Stimulated activated naive CD8-positive, alpha-beta T cell treated with anti-CD3 and anti-CD28 coated beads, Interleukin-15, amount 100 ng/mL, for 72 hours (primary cell): ENCODE data around the gene DGKB.

Source experiments
- ATAC-seq: fragments of 150-1000 bp; cut with Tn5 transposase; 2 replicates; pipeline ENCODE4 v1.10.0; 2021; ENCODE audit warnings: mild to moderate bottlenecking, moderate library complexity
- DNase-seq, 2 donors: peaks; one replicate each; pipeline ENCODE4 v3.0.0; 2021 to 2022
- H3K27ac Mint-ChIP-seq, 2 donors: one replicate each; pipeline ENCODE4 v1.8.0; 2022; ENCODE audit warnings: mild to moderate bottlenecking in 2 of 2, mixed read lengths in 2 of 2, moderate library complexity in 2 of 2
- H3K27me3 Mint-ChIP-seq: one replicate; pipeline ENCODE4 v1.8.0; 2022; ENCODE audit warnings: mixed read lengths
- H3K4me1 Mint-ChIP-seq: one replicate; pipeline ENCODE4 v1.8.0; 2022; ENCODE audit warnings: mild to moderate bottlenecking, mixed read lengths
- H3K4me3 Mint-ChIP-seq, 2 donors: one replicate each; pipeline ENCODE4 v1.8.0; 2022; ENCODE audit warnings: mild to moderate bottlenecking in 2 of 2, mixed read lengths in 2 of 2, moderate library complexity in 1 of 2
- H3K9me3 Mint-ChIP-seq, 2 donors: one replicate each; pipeline ENCODE4 v1.8.0; 2022; ENCODE audit warnings: mixed read lengths in 2 of 2

DGKB gene

GRCh38 chr7:14425559-14425958, 477.0 kb downstream of the DGKB start:
- Mint-ChIP-seq H3K4me3 (no peak overlapping the region), H3K9me3 (peaks cover 9 to 15% of the 10 kb centered on the region in 2 donors), H3K27ac (no peak overlapping the region), H3K27me3 (no peaks in the 10 kb centered on the region), H3K4me1 (no peaks in the 10 kb centered on the region)
- ATAC-seq (no peak), DNase-seq (no peak)

DNA sequence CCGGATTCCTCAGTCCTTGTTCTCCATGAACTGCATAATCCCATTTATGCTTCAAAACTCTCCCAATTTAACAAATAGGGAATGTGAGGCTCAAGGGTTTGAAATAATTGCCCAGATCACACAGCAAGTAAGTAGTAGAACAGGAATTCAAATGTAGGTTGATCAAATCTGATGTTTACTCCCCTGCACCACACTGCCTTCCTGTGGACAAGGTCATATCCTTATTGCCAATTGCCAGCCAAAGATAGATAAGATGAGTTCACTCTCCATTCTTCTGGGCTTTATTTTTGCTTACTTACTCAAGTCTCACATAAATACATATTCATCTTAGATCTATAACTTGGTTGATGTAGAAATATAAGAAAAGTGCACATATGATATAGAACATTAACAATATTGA, 477.9 kb downstream of the DGKB start:
- peaks cover 9 to 15% of the 10 kb centered on the region in 2 donors for H3K9me3 Mint-ChIP-seq
- no peak for DNase-seq
- H3K27ac Mint-ChIP-seq: no peak overlapping the region

GRCh38 chr7:14420768-14421167, 481.8 kb downstream of the DGKB start:
- H3K4me1 Mint-ChIP-seq: no peaks in the 10 kb centered on the region
- no peak overlapping the region for H3K4me3 Mint-ChIP-seq
- DNase-seq: no peak

More for the DNA sequence above, 477.9 kb downstream of the DGKB start:
- Mint-ChIP-seq H3K27me3 (no peaks in the 10 kb centered on the region), H3K4me3 (no peak overlapping the region), H3K4me1 (no peaks in the 10 kb centered on the region)
- ATAC-seq: no peak

DNA sequence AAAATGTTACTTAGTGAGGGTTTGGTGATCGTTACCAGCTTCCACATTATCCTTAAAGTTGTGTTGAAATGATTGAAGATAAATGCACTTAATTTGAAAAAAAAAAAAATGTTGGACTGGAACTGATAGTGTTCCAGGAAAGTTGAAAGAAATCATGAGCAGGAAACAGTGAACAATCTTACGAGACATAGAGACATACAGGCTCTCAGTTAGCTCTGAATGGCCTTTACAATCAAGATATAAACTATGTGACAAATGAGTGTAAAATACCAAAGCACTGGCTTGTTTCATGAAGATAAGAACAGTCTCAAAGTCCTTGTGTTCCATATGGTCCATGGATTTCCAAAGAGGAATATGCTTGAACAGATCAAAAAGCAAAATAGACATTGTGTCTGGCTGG, 483.0 kb downstream of the DGKB start:
- no peak for ATAC-seq
- Mint-ChIP-seq H3K4me3 (no peak overlapping the region), H3K27me3 (no peaks in the 10 kb centered on the region), H3K27ac (no peak overlapping the region), H3K4me1 (no peaks in the 10 kb centered on the region), H3K9me3 (no peaks in the 10 kb centered on the region)
- no peak for DNase-seq

More at GRCh38 chr7:14420768-14421167, 481.8 kb downstream of the DGKB start:
- H3K27me3 Mint-ChIP-seq: no peaks in the 10 kb centered on the region
- H3K9me3 Mint-ChIP-seq: no peaks in the 10 kb centered on the region
- no peak overlapping the region for H3K27ac Mint-ChIP-seq
- ATAC-seq: no peak

- Mint-ChIP-seq H3K4me3 (no peak overlapping the region), H3K27ac (no peak overlapping the region), H3K27me3 (no peaks in the 10 kb centered on the region), H3K9me3 (no peaks in the 10 kb centered on the region), H3K4me1 (no peaks in the 10 kb centered on the region)
- ATAC-seq: no peak
- no peak for DNase-seq
Measured at GRCh38 chr7:14418633-14419032, 483.9 kb downstream of the DGKB start.

DNA sequence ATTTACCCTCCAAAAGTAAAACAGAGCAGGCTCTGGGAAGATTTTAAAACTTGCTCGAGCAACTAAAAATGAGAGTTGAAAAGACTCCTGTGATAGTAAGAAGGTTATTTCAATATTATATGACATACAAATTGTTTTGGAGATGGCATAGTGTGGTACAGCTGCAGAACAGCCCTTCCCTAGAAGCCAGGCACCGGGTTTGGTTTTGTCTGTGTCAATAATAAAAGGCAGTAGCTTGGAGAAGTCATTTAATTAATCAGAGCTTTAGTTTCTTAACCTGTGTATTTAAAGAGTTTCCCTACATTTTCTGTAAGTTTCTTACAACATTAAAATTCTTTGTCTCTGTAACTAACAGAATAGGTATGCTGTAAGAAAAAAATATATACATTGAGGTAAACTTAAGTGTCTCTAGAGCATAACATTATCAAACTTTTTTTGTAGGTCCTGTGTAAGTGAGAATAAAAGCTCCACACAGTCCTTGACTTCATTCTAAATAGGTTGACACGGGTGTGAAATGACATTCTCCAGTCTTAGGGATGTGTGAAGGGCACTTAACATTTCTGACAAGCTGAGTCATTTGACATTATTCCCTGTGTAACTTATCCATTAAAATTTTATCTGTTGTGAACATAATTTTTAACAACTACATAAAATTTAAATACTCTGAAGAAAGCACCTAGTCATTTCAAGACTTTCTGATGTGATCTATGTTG, 488.1 kb downstream of the DGKB start:
- Mint-ChIP-seq H3K4me1 (no peaks in the 10 kb centered on the region), H3K4me3 (no peak overlapping the region), H3K27ac (no peak overlapping the region), H3K27me3 (no peaks in the 10 kb centered on the region), H3K9me3 (peaks cover 0 to 4% of the 10 kb centered on the region in 2 donors)
- DNase-seq (no peak), ATAC-seq (no peak)

DNA sequence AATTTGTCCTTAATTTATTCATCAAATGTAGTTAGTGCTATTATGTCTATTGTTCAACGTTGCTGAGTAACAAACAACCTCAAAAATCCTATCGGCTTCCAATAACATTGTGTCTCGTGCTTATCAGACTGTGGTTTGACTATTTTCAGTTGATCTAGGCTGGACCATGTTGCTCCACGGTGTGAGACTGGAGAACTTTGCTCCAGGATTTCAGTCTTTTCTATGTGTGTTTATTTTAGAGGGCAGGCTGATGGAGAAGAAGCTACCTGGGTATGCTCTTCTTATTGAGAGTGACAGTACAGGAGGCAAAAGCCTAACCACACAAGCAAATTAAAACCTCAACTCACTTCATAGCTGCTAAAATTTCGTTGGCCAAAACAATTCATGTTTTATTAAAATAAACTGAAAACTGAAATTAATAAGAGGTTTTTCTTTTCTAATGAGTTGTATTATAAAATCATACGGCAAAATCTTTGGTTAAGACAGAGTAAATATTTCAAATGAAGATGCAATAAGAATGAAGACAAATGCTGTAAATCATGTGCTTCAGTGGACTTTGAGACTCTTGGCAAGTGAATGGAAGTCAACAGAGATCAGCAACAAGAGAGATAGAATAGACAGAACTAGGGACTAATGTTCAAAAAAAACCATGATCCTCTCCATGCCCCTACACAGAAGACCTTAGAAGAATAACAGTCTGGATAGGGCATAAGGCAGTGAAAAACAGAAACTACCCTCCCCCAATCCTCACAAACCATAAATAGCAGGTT, 495.1 kb downstream of the DGKB start:
- no peaks in the 10 kb centered on the region for H3K9me3 Mint-ChIP-seq
- ATAC-seq (no peak), DNase-seq (no peak)
- H3K4me1 Mint-ChIP-seq: no peaks in the 10 kb centered on the region
- H3K4me3 Mint-ChIP-seq: no peak overlapping the region
- H3K27me3 Mint-ChIP-seq: no peaks in the 10 kb centered on the region
- no peak overlapping the region for H3K27ac Mint-ChIP-seq

- no peaks in the 10 kb centered on the region for H3K4me1 Mint-ChIP-seq
- no peak for ATAC-seq
Measured at GRCh38 chr7:14403587-14403986, 499.0 kb downstream of the DGKB start.

DNA sequence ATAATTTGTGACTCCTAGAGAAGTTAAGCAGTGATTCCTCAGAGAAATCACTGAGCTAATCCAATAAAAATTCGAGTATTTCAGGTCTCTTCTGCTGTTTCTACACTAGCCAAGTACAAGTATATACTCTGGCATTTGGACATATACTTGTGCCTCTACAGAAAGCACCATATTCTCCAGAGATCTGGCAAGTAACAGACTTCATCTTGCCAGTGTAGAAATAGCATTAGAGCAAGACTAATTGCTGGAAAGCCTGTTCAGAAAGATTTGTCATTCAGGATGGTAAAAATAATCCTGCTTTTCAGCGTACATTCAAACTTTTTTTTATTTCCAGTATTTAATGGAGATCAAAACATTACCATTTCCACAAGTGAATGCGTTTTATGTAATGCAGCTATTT, 502.3 kb downstream of the DGKB start:
- ATAC-seq (no peak), DNase-seq (no peak)
- no peak overlapping the region for H3K27ac Mint-ChIP-seq
- no peaks in the 10 kb centered on the region for H3K4me1 Mint-ChIP-seq
- no peak overlapping the region for H3K4me3 Mint-ChIP-seq
- no peaks in the 10 kb centered on the region for H3K27me3 Mint-ChIP-seq
- no peaks in the 10 kb centered on the region for H3K9me3 Mint-ChIP-seq

More at GRCh38 chr7:14403587-14403986, 499.0 kb downstream of the DGKB start:
- DNase-seq: no peak
- no peak overlapping the region for H3K27ac Mint-ChIP-seq
- H3K4me3 Mint-ChIP-seq: no peak overlapping the region
- no peaks in the 10 kb centered on the region for H3K27me3 Mint-ChIP-seq
- H3K9me3 Mint-ChIP-seq: no peaks in the 10 kb centered on the region

DNA sequence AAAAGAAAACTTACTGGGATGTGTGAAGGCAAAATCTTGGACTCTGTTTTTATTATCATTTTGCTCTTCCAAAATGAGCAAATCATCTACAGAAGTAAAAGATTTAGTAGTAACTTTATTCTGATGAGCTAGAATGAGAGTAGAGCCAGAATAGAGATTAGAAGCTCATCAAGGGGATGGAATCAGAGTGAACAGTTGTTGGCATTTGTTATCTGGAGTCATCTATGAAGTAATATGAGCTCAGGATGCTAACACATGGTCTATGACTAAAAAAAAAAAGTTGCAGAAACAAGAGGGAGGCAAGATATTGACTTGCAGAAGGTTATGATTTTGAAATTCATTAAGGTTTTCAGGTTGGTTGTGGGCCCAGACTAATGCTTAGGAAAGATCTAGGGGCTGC, 504.0 kb downstream of the DGKB start:
- no peak overlapping the region for H3K4me3 Mint-ChIP-seq
- H3K27ac Mint-ChIP-seq: no peak overlapping the region
- H3K4me1 Mint-ChIP-seq: no peaks in the 10 kb centered on the region
- no peaks in the 10 kb centered on the region for H3K9me3 Mint-ChIP-seq
- no peaks in the 10 kb centered on the region for H3K27me3 Mint-ChIP-seq
- ATAC-seq (no peak), DNase-seq (no peak)

DNA sequence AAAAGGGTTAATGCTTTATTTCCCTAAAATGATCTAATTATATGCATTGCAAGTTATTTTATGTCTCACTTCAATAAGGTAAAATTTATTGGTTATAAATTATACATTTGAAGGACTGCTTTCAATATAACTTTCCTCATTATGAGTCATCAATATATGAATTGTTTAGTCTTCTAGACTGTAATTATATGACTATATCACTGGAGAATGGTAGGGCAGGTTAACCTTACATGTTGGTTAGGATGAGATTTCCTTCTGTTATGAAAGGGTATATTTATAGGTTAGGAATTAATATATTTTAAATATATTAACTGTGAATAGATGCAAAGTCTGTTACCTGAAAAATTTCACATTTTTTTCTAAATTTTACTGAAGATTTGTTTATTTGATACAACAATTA, 506.7 kb downstream of the DGKB start:
- Mint-ChIP-seq H3K9me3 (no peaks in the 10 kb centered on the region), H3K4me3 (no peak overlapping the region), H3K27me3 (no peaks in the 10 kb centered on the region), H3K4me1 (no peaks in the 10 kb centered on the region), H3K27ac (no peak overlapping the region)
- DNase-seq: no peak
- ATAC-seq: no peak

- no peak overlapping the region for H3K27ac Mint-ChIP-seq
- H3K27me3 Mint-ChIP-seq: no peaks in the 10 kb centered on the region
- ATAC-seq: no peak
- no peaks in the 10 kb centered on the region for H3K9me3 Mint-ChIP-seq
- no peak for DNase-seq
- H3K4me1 Mint-ChIP-seq: no peaks in the 10 kb centered on the region
- no peak overlapping the region for H3K4me3 Mint-ChIP-seq
Measured at GRCh38 chr7:14394786-14395185, 507.8 kb downstream of the DGKB start.

GRCh38 chr7:14389595-14389994, 513.0 kb downstream of the DGKB start:
- H3K4me1 Mint-ChIP-seq: no peaks in the 10 kb centered on the region
- ATAC-seq (no peak), DNase-seq (no peak)
- no peaks in the 10 kb centered on the region for H3K27me3 Mint-ChIP-seq
- H3K4me3 Mint-ChIP-seq: no peak overlapping the region
- no peaks in the 10 kb centered on the region for H3K9me3 Mint-ChIP-seq
- H3K27ac Mint-ChIP-seq: no peak overlapping the region

DNA sequence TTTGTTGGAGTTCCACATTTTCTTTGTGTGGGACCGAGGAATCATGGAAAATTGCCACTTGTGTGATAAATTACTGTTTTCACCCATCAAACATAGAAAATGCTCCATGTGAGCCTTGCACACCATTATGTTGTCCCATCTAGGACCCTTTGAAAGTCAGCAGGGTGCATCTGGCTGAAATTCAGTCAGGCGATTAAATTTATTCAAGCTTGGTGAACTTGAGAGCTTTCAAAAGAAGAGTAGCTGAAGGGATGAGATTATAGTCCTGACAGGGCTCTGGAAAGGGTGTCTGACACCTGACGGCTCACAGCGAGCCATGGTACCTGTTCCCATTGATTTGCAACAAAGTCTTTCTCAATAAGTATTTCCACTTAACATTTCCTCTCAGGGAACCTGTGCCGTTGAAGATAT, 513.4 kb downstream of the DGKB start:
- DNase-seq: no peak
- H3K4me1 Mint-ChIP-seq: no peaks in the 10 kb centered on the region
- H3K9me3 Mint-ChIP-seq: no peaks in the 10 kb centered on the region
- no peaks in the 10 kb centered on the region for H3K27me3 Mint-ChIP-seq
- H3K27ac Mint-ChIP-seq: no peak overlapping the region
- H3K4me3 Mint-ChIP-seq: no peak overlapping the region
- ATAC-seq: no peak

- DNase-seq: no peak
- H3K4me3 Mint-ChIP-seq: no peak overlapping the region
- peaks cover 0 to 4% of the 10 kb centered on the region in 2 donors for H3K9me3 Mint-ChIP-seq
- no peaks in the 10 kb centered on the region for H3K4me1 Mint-ChIP-seq
- no peaks in the 10 kb centered on the region for H3K27me3 Mint-ChIP-seq
- H3K27ac Mint-ChIP-seq: no peak overlapping the region
- no peak for ATAC-seq
Measured at GRCh38 chr7:14385074-14385473, 517.5 kb downstream of the DGKB start.

DNA sequence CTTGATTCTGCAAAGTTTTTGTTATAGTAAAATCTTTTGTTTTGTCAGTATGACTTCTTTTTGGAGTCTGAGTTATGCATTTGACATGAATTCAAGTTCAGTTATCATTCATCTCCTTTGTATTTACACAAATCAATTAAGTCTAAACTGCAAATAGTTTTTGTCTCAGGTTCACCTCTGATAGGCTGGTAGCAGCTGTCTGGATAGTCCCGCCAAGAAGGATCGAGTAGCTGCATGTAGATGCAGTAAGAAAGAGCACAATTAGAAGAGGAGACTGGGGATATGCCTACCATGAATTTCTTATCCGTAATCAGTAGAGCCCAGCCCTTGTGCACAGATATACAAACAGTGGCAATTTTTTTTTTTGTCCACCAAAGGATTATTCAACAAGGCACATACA, 520.6 kb downstream of the DGKB start:
- ATAC-seq (no peak), DNase-seq (no peak)
- H3K27me3 Mint-ChIP-seq: no peaks in the 10 kb centered on the region
- H3K4me1 Mint-ChIP-seq: no peaks in the 10 kb centered on the region
- H3K27ac Mint-ChIP-seq: no peak overlapping the region
- H3K4me3 Mint-ChIP-seq: no peak overlapping the region
- H3K9me3 Mint-ChIP-seq: peaks cover 0 to 4% of the 10 kb centered on the region in 2 donors
